HG02970 (cell line): ENCODE measurements around the gene AP1G2.
A peak's percentile ranks its signal among the peaks of the same experiment; 100 is the strongest.
"Not testable (repeated sequence)": the region's sequence is repeated elsewhere in the genome, so short reads cannot be mapped to it uniquely, and the experiment has no call there.

Experiments used
- ATAC-seq: cut with Tn5 transposase; IDR thresholded peaks from one replicate; pipeline ENCODE4 v1.9.1; 2021; ENCODE audit warnings: mild to moderate bottlenecking, moderate library complexity, moderate number of reproducible peaks; ENCODE audit not compliant: unreplicated experiment, low FRiP score

Gene AP1G2

GRCh38 chr14:23600322-23600707 lies 32.7 kb upstream of the AP1G2 start:
- ATAC-seq, result no peak

DNA sequence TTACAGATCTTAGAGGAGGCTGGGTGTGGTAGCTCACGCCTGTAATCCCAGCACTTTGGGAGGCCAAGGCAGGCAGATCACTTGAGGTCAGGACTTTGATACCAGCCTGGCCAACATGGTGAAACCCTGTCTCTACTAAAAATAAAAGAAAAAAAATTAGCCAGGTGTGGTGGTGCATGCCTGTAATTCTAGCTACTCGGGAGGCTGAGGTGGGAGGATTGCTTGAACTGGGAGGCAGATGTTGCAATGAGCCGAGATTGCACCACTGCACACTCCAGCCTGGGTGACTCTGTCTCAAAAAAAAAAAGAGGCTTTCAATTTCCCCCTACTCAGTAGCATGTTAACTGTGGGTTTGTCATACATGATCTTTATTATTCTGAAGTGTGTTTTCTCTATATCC lies 26.6 kb upstream of the AP1G2 start:
- ATAC-seq, result not testable (repeated sequence)

DNA sequence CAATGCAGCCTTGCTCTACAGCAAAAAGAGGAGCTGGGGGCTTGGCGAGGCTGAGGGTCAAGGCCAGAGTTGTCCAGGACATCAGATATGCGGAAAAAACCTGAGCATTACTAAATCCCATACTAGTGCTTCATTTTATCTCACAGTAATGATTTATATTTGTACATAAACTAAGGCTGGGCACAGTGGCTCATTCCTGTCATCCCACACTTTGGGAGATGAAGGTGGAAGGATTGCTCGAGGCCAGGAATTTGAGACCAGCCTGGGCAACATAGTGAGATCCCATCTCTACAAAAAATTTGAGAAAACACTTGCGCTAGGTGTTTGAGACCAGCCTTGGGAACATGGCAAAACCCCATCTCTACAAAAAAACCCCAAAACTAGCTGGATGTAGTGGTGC lies 22.6 kb upstream of the AP1G2 start:
- ATAC-seq, result no peak

DNA sequence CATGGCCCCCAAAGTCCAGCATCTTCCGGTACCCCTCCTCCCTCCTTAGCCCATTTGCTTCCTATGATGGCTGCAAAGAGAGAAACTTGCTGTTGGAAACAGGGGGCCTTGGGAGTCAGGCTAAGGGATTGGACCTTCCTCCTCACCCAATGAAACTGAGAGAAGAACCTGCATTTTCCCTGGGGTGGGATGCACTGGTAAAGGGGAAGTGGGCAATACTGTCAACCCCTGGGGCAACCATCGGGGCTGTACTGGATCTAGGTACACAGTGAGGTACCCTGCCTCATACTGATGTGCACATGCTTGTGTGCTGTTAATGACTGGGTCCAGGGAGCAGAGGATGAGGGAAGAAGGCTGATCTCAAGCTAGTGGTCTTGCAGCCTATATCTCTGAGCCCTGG lies 22.0 kb upstream of the AP1G2 start:
- ATAC-seq, result no peak

DNA sequence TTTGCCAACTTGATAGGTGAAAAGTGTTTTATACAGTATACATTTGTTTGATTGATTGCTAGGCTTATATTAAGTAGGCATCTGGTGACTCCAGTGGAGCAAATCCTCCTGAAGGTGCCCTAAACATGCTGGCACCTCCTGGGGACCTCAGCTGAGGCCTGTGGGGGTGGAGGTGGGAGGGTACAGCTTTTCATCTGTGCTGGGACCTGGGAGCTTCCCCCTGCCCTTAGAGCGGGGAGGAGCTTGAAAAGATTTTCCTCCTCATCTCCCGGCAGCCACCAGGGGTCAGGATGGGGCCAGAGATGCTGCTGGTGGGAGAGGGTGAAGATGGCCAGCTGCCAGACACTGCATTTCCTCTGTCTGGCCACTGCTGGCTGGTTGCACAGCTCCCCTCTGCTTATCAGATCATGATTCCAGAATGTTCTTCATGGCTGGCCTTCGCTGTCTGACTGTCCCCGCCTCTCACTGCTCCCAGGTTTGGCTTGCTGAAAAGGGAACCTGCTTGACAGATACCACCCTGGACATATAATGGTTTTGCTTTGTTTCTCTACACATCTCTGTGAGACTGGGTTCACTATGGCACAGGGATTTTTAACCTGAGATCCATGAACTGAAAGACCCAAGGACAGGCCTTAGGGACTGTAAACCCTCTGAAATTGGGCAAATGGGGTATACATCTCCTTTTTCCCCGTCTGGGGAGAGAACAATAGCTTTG lies 21.4 kb upstream of the AP1G2 start:
- peak; percentile 79 for ATAC-seq

GRCh38 chr14:23584527-23585203 lies 17.1 kb upstream of the AP1G2 start:
- not testable (repeated sequence) for ATAC-seq

GRCh38 chr14:23583761-23584526 lies 16.4 kb upstream of the AP1G2 start:
- ATAC-seq, result not testable (repeated sequence)

DNA sequence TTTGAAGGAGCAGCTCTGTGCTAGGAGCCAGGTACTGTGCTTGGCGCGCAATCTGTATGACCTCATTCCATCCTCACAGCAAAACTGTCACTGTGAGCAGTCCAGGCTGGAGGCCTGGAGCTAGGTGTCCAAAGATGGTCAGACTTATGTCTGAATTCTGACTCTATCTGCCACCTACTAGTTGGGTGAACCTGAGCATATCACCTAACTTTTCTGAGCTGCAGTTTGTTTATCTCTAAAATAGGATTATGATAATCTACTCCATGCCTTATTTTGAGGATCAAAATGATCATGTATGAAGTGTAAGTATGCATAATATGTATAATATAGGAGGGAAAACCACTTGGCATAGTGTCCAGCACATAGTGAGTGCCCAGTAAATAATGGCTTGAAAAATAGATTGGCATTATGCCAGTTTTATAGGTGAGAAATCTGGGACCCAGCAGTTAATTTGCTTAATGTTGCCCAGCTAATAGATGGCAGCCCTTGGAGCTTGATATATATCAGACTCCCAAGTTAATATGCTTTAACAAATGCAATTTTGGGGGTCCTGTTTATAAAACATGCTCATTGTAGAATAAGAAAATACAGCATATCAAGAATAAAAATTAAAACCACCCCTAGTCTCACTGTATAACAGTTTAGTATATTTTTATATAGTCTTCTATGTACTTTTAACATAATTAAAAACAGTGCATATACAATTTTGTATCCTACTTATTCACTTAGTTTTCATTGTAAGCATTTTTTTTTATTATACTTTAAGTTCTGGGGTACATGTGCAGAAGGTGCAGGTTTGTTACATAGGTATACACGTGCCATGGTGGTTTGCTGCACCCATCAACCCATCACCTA lies 15.5 kb upstream of the AP1G2 start:
- ATAC-seq, result no peak

GRCh38 chr14:23580948-23581281 lies 13.3 kb upstream of the AP1G2 start:
- no peak for ATAC-seq

GRCh38 chr14:23580152-23580926 lies 12.7 kb upstream of the AP1G2 start:
- no peak for ATAC-seq

- ATAC-seq, result no peak
These were observed 12.1 kb upstream of the AP1G2 start for GRCh38 chr14:23579739-23580138.

- no peak for ATAC-seq
These were observed 11.7 kb upstream of the AP1G2 start for GRCh38 chr14:23579311-23579630.

- ATAC-seq, result no peak
These were observed 11.1 kb upstream of the AP1G2 start, which contains the start of gene JPH4 for GRCh38 chr14:23578560-23579310. Gene JPH4 (minus strand): TSS chr14:23578790. CDS start chr14:23577453, 1,337 bp downstream.

GRCh38 chr14:23577710-23578392 lies 10.3 kb upstream of the AP1G2 start:
- no peak for ATAC-seq

- ATAC-seq, result no peak
These were observed 9.6 kb upstream of the AP1G2 start for GRCh38 chr14:23577004-23577681.

DNA sequence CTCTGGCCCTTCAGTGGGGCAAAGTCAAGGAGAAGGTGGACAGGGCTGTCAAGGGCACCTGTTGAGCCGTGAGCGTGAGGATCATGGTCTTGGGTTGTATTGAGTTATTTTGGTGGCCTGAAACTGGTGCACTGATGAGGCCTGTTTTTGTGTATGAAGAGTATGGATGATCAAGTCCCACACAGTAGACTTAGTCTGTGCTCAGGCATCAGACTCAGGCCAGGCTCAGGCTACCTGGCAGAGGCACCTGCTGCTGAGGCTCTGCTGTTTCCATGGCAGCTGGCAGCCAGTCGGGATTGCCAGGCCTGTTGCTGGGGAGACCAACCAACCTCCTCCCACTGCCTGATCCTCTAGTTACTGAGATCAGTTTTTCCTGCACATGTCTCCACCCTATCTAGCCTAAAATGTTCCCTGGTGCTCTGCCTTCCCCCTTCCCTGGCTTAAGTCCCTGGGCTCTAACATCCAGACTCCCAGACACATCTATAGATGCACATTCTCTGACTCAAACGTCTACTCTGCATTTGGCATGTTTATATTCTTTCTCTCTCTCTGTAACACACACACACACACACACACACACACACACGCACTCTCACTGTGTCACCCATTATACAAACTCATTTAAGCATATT lies 5.9 kb upstream of the AP1G2 start:
- no peak for ATAC-seq

GRCh38 chr14:23572836-23573235 lies 5.2 kb upstream of the AP1G2 start:
- ATAC-seq, result no peak

GRCh38 chr14:23572524-23572828 lies 4.9 kb upstream of the AP1G2 start:
- ATAC-seq, result no peak
